ENCODE data around the gene ARRDC1. TPM values are rescaled to one million over a fixed set of nuclear protein-coding genes. Genes with fewer than 3 reads are reported as not detected.

The ARRDC1 gene
- total RNA-seq, 1 donor from 2014 or later = 12.9 TPM

- Mint-ChIP-seq H3K4me3 (no peak overlapping the region), H3K9me3 (peaks cover 9% of the 10 kb centered on the region), H3K27me3 (ENCODE audit: insufficient read depth, low read depth) (peaks cover 2% of the 10 kb centered on the region), H3K27ac (no peak overlapping the region), H3K36me3 (peaks cover 43% of the 10 kb centered on the region), H3K4me1 (no peaks in the 10 kb centered on the region)
- Histone ChIP-seq H3K27me3 (no peaks in the 10 kb centered on the region), H3K79me2 (ENCODE audit: low read depth) (peaks cover 100% of the 10 kb centered on the region), H3K9ac (no peak overlapping the region), H3F3A (ENCODE audit: low read depth) (no peaks in the 10 kb centered on the region), H3K4me1 (no peaks in the 10 kb centered on the region), H3K27ac (no peak overlapping the region), H3K4me3 (no peak overlapping the region), H2AFZ (replicated peaks) (no peak overlapping the region), H4K20me1 (ENCODE audit: low read depth) (peaks cover 96% of the 10 kb centered on the region), H3K4me2 (no peak overlapping the region), H3K9me3 (ENCODE audit: low read depth) (no peaks in the 10 kb centered on the region), H3K36me3 (no peaks in the 10 kb centered on the region)
- TF ChIP-seq EZH2phosphoT487 (IDR thresholded peaks at IDR 0.05) (no peak), CTCF (IDR thresholded peaks at IDR 0.05) (no peak), EZH2 (IDR thresholded peaks at IDR 0.05) (no peak)
- no peak for DNase-seq (ENCODE audit: low spot score)
Measured at GRCh38 chr9:137642118-137642601, 36.7 kb downstream of the ARRDC1 start.

- Histone ChIP-seq H4K20me1 (ENCODE audit: low read depth) (peaks cover 95% of the 10 kb centered on the region), H3K4me3 (no peak overlapping the region), H3K9me3 (ENCODE audit: low read depth) (no peaks in the 10 kb centered on the region), H3K4me2 (no peak overlapping the region), H3K27me3 (no peaks in the 10 kb centered on the region), H3K4me1 (no peaks in the 10 kb centered on the region), H2AFZ (replicated peaks) (no peak overlapping the region), H3K36me3 (no peaks in the 10 kb centered on the region), H3K27ac (no peak overlapping the region), H3K9ac (no peak overlapping the region), H3K79me2 (ENCODE audit: low read depth) (peaks cover 100% of the 10 kb centered on the region), H3F3A (ENCODE audit: low read depth) (no peaks in the 10 kb centered on the region)
- Mint-ChIP-seq H3K4me1 (no peaks in the 10 kb centered on the region), H3K4me3 (no peak overlapping the region), H3K36me3 (peaks cover 41% of the 10 kb centered on the region), H3K9me3 (peaks cover 5% of the 10 kb centered on the region), H3K27me3 (ENCODE audit: insufficient read depth, low read depth) (peaks cover 2% of the 10 kb centered on the region), H3K27ac (no peak overlapping the region)
- DNase-seq (ENCODE audit: low spot score) = no peak
- TF ChIP-seq CTCF (IDR thresholded peaks at IDR 0.05) (no peak), EZH2phosphoT487 (IDR thresholded peaks at IDR 0.05) (no peak), EZH2 (IDR thresholded peaks at IDR 0.05) (no peak)
Measured at GRCh38 chr9:137642892-137643291, 37.4 kb downstream of the ARRDC1 start.

GRCh38 chr9:137643921-137644320 is 38.4 kb downstream of the ARRDC1 start:
- peaks cover 97% of the 10 kb centered on the region for H4K20me1 ChIP-seq (ENCODE audit: low read depth)
- no peak overlapping the region for H3K27ac ChIP-seq
- Mint-ChIP-seq H3K27me3 (ENCODE audit: insufficient read depth, low read depth) (peaks cover 2% of the 10 kb centered on the region), H3K9me3 (no peaks in the 10 kb centered on the region), H3K4me1 (no peaks in the 10 kb centered on the region), H3K36me3 (peaks cover 44% of the 10 kb centered on the region), H3K27ac (no peak overlapping the region), H3K4me3 (no peak overlapping the region)
- H3K4me2 ChIP-seq = no peak overlapping the region
- H3K9me3 ChIP-seq (ENCODE audit: low read depth) = no peaks in the 10 kb centered on the region
- TF ChIP-seq CTCF (IDR thresholded peaks at IDR 0.05) = no peak
- no peak for TF ChIP-seq EZH2phosphoT487 (IDR thresholded peaks at IDR 0.05)
- no peak for TF ChIP-seq EZH2 (IDR thresholded peaks at IDR 0.05)
- no peaks in the 10 kb centered on the region for H3K36me3 ChIP-seq
- H3K4me3 ChIP-seq = no peak overlapping the region
- H3K79me2 ChIP-seq (ENCODE audit: low read depth) = peaks cover 100% of the 10 kb centered on the region
- no peaks in the 10 kb centered on the region for H3K27me3 ChIP-seq
- H3K4me1 ChIP-seq = no peaks in the 10 kb centered on the region
- H2AFZ ChIP-seq (replicated peaks) = no peak overlapping the region
- DNase-seq (ENCODE audit: low spot score) = no peak
- no peak overlapping the region for H3K9ac ChIP-seq
- H3F3A ChIP-seq (ENCODE audit: low read depth) = no peaks in the 10 kb centered on the region
